Stimulated activated naive CD4-positive, alpha-beta T cell treated with Interleukin-2 at 50 U/mL for 16 hours (primary cell): ENCODE results near the gene RNF141.
A peak's percentile ranks its signal among the peaks of the same experiment; 100 is the strongest.

Experiments used
- DNase-seq: peaks from one replicate; lab custom pipeline; 2025; lab: John Stamatoyannopoulos, UW

Gene RNF141, protein sequence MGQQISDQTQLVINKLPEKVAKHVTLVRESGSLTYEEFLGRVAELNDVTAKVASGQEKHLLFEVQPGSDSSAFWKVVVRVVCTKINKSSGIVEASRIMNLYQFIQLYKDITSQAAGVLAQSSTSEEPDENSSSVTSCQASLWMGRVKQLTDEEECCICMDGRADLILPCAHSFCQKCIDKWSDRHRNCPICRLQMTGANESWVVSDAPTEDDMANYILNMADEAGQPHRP

GRCh38 chr11:10540915-10541560, at the start of gene RNF141:
TSS of gene RNF141 (minus strand) at chr11:10541187. CDS start at chr11:10534158, 7,029 bp downstream.
- peak; percentile 94 for DNase-seq

- DNase-seq: no peak
Measured at GRCh38 chr11:10590218-10590915, 49.4 kb upstream of the RNF141 start.

GRCh38 chr11:10588904-10589303, 47.9 kb upstream of the RNF141 start:
- no peak for DNase-seq

DNA sequence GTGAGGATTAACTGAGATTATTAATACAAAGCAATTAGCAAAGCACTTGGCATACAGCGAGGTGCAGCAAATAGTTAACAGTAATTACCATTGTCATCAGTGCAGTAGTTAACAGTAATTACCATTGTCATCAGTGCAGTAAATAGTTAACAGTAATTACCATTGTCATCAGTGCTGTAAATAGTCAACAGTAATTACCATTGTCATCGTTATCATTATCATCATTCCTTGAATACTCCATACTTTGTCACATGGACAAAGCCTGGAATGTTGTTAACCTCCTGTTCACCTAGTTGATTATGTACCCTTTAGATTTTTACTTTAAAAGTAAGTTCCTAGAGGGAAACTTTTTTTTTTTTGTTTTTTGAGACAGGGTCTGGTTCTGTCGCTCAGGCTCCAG, 47.0 kb upstream of the RNF141 start:
- DNase-seq: no peak

DNA sequence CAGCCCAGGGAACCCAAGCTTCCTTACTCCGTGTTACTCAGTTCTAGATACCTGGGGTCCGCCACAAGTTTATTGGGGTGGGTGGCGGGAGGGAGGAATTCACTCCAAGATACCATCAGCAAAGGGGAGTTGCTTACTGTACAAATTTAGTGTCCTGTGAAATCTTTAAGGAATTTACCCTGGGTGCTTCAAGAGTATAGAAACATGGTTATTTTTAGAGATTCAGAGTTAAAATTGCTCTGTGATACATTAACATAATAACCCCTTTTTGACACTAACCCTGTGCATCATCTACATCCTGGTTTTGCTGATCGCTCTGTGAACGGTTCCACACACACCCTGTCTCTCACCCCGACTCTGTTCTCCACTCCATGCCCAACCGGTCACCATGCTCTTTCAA, 46.4 kb upstream of the RNF141 start:
- DNase-seq: no peak

DNA sequence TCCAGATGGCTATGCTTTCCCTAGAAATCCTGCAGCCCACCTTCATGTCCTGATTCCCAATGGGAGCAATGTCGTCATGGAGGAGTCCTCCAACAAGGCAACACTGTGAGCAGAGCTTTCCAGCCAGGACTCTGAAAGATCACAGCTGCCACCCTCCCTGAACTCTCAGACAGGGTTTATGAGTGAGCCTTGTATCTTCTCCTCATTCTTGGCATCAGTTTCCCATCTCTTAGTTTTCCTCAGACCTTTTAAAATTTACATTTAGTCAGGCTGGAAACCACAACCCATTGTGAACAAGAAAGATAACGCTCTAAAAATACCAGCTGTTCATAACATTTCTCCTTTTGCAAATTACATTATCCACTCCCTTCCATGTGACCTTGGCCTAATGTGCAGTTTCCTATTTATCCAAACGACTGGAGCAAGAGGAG, 43.1 kb upstream of the RNF141 start:
- no peak for DNase-seq

DNA sequence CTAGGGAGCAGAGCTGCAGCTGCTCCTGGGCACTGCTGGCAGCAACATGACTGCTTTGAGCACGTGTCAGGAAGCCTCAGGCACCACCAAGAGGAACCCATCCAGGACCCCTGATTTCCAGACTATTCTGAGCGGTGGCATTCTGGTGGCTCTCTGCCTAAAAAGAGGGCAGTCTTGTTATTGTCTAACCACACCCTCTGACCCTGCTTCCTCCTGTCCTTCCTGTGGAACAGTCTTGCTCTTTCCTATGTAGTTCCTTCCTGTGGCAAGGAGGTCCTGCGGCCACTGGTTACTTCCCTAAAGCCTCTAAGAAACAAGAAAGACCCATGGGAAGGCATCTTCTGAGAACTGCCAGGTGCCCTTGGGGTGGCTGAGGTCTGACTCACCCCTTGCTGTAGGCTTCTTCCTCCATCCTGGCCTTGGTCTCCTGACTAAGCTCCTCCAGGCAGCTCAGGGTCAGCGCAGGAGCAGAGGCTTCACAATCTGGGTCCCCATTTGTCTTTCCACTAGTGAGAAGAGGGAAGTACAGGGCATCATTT, 40.6 kb upstream of the RNF141 start:
- no peak for DNase-seq

- DNase-seq: no peak
Measured at GRCh38 chr11:10580623-10581022, 39.6 kb upstream of the RNF141 start.

DNA sequence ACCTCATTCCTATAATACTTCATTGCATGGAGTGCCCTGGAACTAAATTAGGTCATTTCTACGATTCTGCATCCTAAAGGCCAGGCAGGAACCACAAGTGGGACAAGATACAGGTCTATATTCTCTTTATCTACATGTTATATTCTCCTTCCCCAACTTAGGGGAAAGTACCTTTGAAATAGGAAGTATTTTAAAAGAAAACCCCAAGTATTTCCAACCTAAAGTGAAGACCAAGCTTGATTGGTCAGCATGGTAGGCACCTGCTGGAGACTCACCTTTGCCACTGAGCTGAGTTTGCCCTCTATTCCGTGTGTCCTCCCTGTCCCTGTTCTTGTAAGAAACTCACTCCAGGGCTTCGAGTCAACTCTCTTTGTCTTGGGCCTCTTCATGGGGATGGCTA, 38.7 kb upstream of the RNF141 start:
- DNase-seq: no peak

- DNase-seq: no peak
Measured at GRCh38 chr11:10576035-10576398, 35.0 kb upstream of the RNF141 start.

DNA sequence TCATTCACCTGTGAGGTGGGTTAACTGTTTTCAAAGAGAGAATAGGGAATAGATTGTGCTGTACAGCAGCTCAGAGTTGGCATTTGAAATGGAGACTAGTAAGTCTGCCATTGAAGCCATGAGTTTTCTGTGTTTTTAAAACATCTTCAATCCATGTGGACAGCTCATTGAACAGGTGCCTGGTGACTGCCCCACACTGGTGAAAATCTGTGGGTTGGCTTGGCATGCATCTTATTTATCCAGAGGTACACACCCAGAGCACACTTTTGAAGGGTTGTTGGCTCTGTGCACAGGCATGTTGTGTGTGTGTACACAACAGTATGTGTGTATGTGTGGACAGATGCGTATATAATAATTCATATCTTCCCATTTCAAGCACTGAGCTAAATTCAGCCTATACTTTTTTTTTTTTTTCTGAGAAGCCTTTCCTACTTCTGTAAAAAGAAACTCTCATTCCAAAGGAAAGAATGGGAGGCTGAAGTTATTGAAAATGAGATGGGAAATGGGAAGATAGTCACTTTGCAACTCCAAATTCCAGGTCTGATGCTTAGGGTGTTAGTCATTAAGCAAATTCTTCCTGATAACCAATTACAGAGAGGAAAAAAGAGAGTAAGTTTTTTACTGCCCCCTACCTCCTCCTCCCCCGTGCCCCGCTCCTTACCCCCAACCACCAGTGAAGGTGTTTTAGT, 34.5 kb upstream of the RNF141 start:
- DNase-seq: no peak

DNA sequence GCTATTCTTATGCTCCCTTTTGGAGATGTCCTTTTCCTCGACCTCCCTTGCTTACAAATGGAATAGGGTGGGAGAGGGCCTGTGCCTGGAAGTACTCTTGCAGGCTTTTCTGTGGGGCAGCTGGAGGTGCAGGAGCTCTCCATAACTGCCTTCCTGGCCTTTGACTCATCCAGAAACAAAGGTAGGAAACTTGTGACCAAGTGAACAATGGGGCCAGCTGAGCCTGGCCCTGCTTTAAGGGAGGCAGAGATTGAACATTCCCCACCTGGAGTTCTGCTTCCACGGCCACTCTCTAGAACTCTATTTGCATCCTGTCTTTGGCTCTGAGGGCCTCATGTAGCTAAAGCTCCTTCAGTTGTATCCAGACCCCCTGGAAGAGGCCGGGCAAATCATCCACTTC, 32.6 kb upstream of the RNF141 start:
- DNase-seq: no peak

DNA sequence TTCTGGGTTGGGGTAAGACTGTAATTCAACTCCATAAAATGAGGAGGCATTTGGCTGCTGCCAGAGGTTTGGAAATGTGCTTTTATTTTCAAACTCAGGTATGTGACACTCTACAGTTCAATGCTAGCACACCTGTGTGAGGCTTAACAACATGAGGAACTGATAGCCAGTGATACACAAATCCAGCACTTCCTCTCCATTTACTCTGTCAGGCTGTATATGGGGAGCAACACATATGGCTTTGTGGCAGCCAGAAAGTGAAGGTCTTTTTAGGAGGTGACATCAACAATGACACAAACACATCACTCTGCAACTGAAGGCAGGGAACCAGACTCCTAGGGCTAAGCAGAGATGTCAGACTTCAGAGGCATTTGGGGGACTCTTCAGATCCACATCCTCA, 32.0 kb upstream of the RNF141 start:
- no peak for DNase-seq

DNA sequence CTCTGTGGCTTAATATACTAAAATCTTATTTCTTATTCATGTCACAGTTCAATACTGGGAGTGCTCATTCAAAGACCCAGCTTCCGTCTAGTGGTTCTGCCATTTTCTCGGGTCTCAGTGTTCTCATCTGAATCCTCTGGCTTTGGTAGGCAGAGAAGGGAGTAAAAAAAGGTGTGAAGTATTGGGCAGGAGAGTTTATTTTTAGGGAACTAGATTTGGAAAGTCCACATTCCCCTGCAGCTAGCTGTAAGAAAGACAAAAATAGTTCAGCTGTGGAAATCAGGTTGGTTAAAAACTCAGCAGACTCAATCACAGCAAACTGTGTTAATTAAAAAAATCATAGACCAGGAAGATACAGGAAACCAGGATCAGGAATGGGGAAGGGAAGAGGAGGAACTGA, 31.5 kb upstream of the RNF141 start:
- DNase-seq: no peak

- no peak for DNase-seq
Measured at GRCh38 chr11:10568486-10568941, 27.5 kb upstream of the RNF141 start, which contains the start of gene LYVE1. TSS of gene LYVE1 (minus strand) at chr11:10568665. CDS start at chr11:10568532, 133 bp downstream.

DNA sequence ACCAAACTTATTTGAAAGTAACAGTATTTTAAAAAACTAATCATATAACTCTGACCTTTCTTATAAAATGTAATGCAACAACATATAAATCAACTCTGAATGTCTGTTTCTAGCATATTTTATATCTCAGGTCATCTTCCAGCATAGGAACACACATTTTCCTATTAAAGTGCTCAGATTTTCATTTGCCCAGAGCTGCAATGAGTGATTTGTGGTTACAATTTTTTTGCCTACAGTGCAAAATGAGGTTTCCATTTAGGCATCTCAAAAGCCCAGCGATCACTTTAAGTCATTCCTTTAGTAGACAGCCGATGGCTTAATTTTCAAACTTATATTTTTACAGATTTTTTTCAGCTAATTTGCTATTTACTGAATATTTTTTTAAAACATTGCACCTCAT, 26.5 kb upstream of the RNF141 start:
- DNase-seq: no peak

- DNase-seq: no peak
Measured at GRCh38 chr11:10566257-10566957, 25.4 kb upstream of the RNF141 start.

DNA sequence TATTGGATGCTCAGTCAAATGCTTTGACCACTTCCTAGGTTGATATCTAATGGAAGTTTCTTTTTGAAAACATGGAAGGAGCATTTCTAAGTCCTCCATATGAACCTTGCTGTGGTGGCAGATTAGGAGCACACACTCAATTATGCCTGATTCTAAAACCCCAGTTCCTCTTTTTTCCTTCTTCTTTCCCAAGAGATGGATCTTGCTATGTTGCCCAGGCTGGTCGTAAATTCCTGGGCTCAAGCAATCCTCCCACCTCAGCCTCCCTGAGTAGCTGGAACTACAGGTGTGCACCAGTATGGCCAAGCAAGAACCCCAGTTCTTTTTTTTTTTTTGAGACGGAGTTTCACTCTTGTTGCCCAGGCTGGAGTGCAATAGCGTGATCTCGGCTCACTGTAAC, 24.5 kb upstream of the RNF141 start:
- no peak for DNase-seq

- no peak for DNase-seq
Measured at GRCh38 chr11:10564696-10565318, 23.8 kb upstream of the RNF141 start.

- no peak for DNase-seq
Measured at GRCh38 chr11:10564030-10564429, 23.0 kb upstream of the RNF141 start.

- DNase-seq: no peak
Measured at GRCh38 chr11:10561947-10562346, 21.0 kb upstream of the RNF141 start.
